IMR-90 (cell line): ENCODE results near the gene XPO4.

Experiments used
- CTCF ChIP-seq: conservative IDR thresholded peaks from 2 replicates; pipeline ENCODE4 v1.5.1; 2012; ENCODE audit warnings: mild to moderate bottlenecking, low read depth, low read length, improper control_type of control experiment
- ELK1 ChIP-seq: fragments of 150-350 bp; IDR thresholded peaks from 2 replicates; pipeline ENCODE4 v1.6.1; 2016; ENCODE audit warnings: low read depth, mild to moderate bottlenecking, low read length, moderate library complexity, borderline replicate concordance
- MAZ ChIP-seq: IDR thresholded peaks from 2 replicates; pipeline ENCODE4 v1.6.1; 2012; ENCODE audit warnings: low read depth, mild to moderate bottlenecking, low read length, improper control_type of control experiment, moderate library complexity, borderline replicate concordance
- MXI1 ChIP-seq: IDR thresholded peaks from 2 replicates; pipeline ENCODE4 v1.6.1; 2012; ENCODE audit warnings: low read depth, mild to moderate bottlenecking, low read length, moderate library complexity, borderline replicate concordance
- POLR2A ChIP-seq: IDR thresholded peaks from 2 replicates; pipeline ENCODE4 v1.6.1; 2012; ENCODE audit warnings: mild to moderate bottlenecking, low read depth, low read length
- RAD21 ChIP-seq: IDR thresholded peaks from 2 replicates; pipeline ENCODE4 v1.6.1; 2012; ENCODE audit warnings: low read length, improper control_type of control experiment
- RFX5 ChIP-seq: IDR thresholded peaks from 2 replicates; pipeline ENCODE4 v1.8.0; 2012; ENCODE audit warnings: low read depth, mild to moderate bottlenecking, low read length, moderate library complexity
- USF2 ChIP-seq: fragments of 150-350 bp; IDR thresholded peaks from 2 replicates; pipeline ENCODE4 v1.6.1; 2017; ENCODE audit warnings: mild to moderate bottlenecking, antibody characterized with exemption, low read length, low read depth

- TF ChIP-seq POLR2A (no peak), CTCF (no peak), USF2 (no peak), MAZ (no peak), RAD21 (no peak), RFX5 (no peak), MXI1 (no peak), ELK1 (no peak)
Measured at GRCh38 chr13:20780317-20780716, 122.2 kb downstream of the XPO4 start.
